ENCODE data around the gene LRP1-AS.

Gene LRP1-AS

GRCh38 chr12:57138526-57139272 is 8.7 kb downstream of the LRP1-AS start:
- Histone ChIP-seq H3K27me3 (ENCODE audit: insufficient read depth, low read length) (no peaks in the 10 kb centered on the region), H3K9me3 (ENCODE audit: insufficient read depth, low read depth, low read length) (no peaks in the 10 kb centered on the region), H3K4me3 (ENCODE audit: low read length) (no peak overlapping the region), H3K27ac (ENCODE audit: low read depth, low read length) (no peak overlapping the region), H3K4me1 (ENCODE audit: insufficient read depth, low read length) (peaks cover 26% of the 10 kb centered on the region), H3K9ac (ENCODE audit: low read depth, low read length) (no peak overlapping the region), H3K36me3 (ENCODE audit: insufficient read depth, low read length) (peaks cover 54% of the 10 kb centered on the region)
- 88% methylated on average over 13 of the region's 13 CpGs for WGBS

GRCh38 chr12:57135527-57136326 is 11.7 kb downstream of the LRP1-AS start:
- H3K9ac ChIP-seq (ENCODE audit: low read depth, low read length): peak overlapping the region; percentile 33
- peaks cover 26% of the 10 kb centered on the region for H3K36me3 ChIP-seq (ENCODE audit: insufficient read depth, low read length)
- WGBS: 22% methylated on average over 18 of the region's 18 CpGs
- no peaks in the 10 kb centered on the region for H3K9me3 ChIP-seq (ENCODE audit: insufficient read depth, low read depth, low read length)
- peak overlapping the region; percentile 30; the same call in 1 of the 2 replicates for H3K4me3 ChIP-seq (ENCODE audit: low read length)
- peaks cover 53% of the 10 kb centered on the region for H3K4me1 ChIP-seq (ENCODE audit: insufficient read depth, low read length)
- no peaks in the 10 kb centered on the region for H3K27me3 ChIP-seq (ENCODE audit: insufficient read depth, low read length)
- H3K27ac ChIP-seq (ENCODE audit: low read depth, low read length): peak overlapping the region; percentile 89

- Histone ChIP-seq H3K9me3 (ENCODE audit: insufficient read depth, low read depth, low read length) (no peaks in the 10 kb centered on the region), H3K36me3 (ENCODE audit: insufficient read depth, low read length) (peaks cover 19% of the 10 kb centered on the region), H3K4me1 (ENCODE audit: insufficient read depth, low read length) (peaks cover 60% of the 10 kb centered on the region), H3K27me3 (ENCODE audit: insufficient read depth, low read length) (no peaks in the 10 kb centered on the region), H3K27ac (ENCODE audit: low read depth, low read length) (peak overlapping the region; percentile 89), H3K9ac (ENCODE audit: low read depth, low read length) (peak overlapping the region; percentile 33), H3K4me3 (ENCODE audit: low read length) (no peak overlapping the region)
- WGBS: 70% methylated on average over 9 of the region's 9 CpGs
These were observed 12.5 kb downstream of the LRP1-AS start for GRCh38 chr12:57134949-57135348.

- no peaks in the 10 kb centered on the region for H3K27me3 ChIP-seq (ENCODE audit: insufficient read depth, low read length)
- H3K27ac ChIP-seq (ENCODE audit: low read depth, low read length): peak overlapping the region; percentile 42
- no peaks in the 10 kb centered on the region for H3K9me3 ChIP-seq (ENCODE audit: insufficient read depth, low read depth, low read length)
- H3K36me3 ChIP-seq (ENCODE audit: insufficient read depth, low read length): peaks cover 9% of the 10 kb centered on the region
- 73% methylated on average over 6 of the region's 6 CpGs for WGBS
- H3K4me3 ChIP-seq (ENCODE audit: low read length): no peak overlapping the region
- no peak overlapping the region for H3K9ac ChIP-seq (ENCODE audit: low read depth, low read length)
- peaks cover 62% of the 10 kb centered on the region for H3K4me1 ChIP-seq (ENCODE audit: insufficient read depth, low read length)
These were observed 13.5 kb downstream of the LRP1-AS start for GRCh38 chr12:57133916-57134315.

- no peaks in the 10 kb centered on the region for H3K9me3 ChIP-seq (ENCODE audit: insufficient read depth, low read depth, low read length)
- 32% methylated on average over 4 of the region's 4 CpGs for WGBS
- peak overlapping the region; percentile 9; the same call in 1 of the 2 replicates for H3K9ac ChIP-seq (ENCODE audit: low read depth, low read length)
- peak overlapping the region; percentile 76 for H3K27ac ChIP-seq (ENCODE audit: low read depth, low read length)
- H3K27me3 ChIP-seq (ENCODE audit: insufficient read depth, low read length): no peaks in the 10 kb centered on the region
- H3K4me1 ChIP-seq (ENCODE audit: insufficient read depth, low read length): peaks cover 62% of the 10 kb centered on the region
- H3K4me3 ChIP-seq (ENCODE audit: low read length): peak overlapping the region; percentile 5; the same call in 1 of the 2 replicates
- H3K36me3 ChIP-seq (ENCODE audit: insufficient read depth, low read length): peaks cover 2% of the 10 kb centered on the region; the same call in 1 of the 2 replicates
These were observed 14.3 kb downstream of the LRP1-AS start for GRCh38 chr12:57133013-57133569.

- WGBS: 77% methylated on average over 8 of the region's 9 CpGs
- Histone ChIP-seq H3K27me3 (ENCODE audit: insufficient read depth, low read length) (no peaks in the 10 kb centered on the region), H3K36me3 (ENCODE audit: insufficient read depth, low read length) (no peaks in the 10 kb centered on the region), H3K9me3 (ENCODE audit: insufficient read depth, low read depth, low read length) (no peaks in the 10 kb centered on the region), H3K27ac (ENCODE audit: low read depth, low read length) (no peak overlapping the region; the same call in 1 of the 2 replicates), H3K9ac (ENCODE audit: low read depth, low read length) (no peak overlapping the region), H3K4me3 (ENCODE audit: low read length) (0 out of 2 replicates have a peak overlapping the region, but pooled peaks have one; percentile 0), H3K4me1 (ENCODE audit: insufficient read depth, low read length) (peaks cover 62% of the 10 kb centered on the region)
These were observed 15.3 kb downstream of the LRP1-AS start for GRCh38 chr12:57131896-57132744.

GRCh38 chr12:57130941-57131340 is 16.5 kb downstream of the LRP1-AS start:
- H3K9me3 ChIP-seq (ENCODE audit: insufficient read depth, low read depth, low read length): no peaks in the 10 kb centered on the region
- no peak overlapping the region for H3K4me3 ChIP-seq (ENCODE audit: low read length)
- no peaks in the 10 kb centered on the region for H3K27me3 ChIP-seq (ENCODE audit: insufficient read depth, low read length)
- WGBS: 87% methylated on average over 2 of the region's 2 CpGs
- no peak overlapping the region for H3K9ac ChIP-seq (ENCODE audit: low read depth, low read length)
- peaks cover 62% of the 10 kb centered on the region for H3K4me1 ChIP-seq (ENCODE audit: insufficient read depth, low read length)
- H3K27ac ChIP-seq (ENCODE audit: low read depth, low read length): no peak overlapping the region
- H3K36me3 ChIP-seq (ENCODE audit: insufficient read depth, low read length): no peaks in the 10 kb centered on the region

- H3K27ac ChIP-seq (ENCODE audit: low read depth, low read length): peak overlapping the region; percentile 96; the same call in 1 of the 2 replicates
- H3K4me1 ChIP-seq (ENCODE audit: insufficient read depth, low read length): peaks cover 51% of the 10 kb centered on the region
- H3K36me3 ChIP-seq (ENCODE audit: insufficient read depth, low read length): no peaks in the 10 kb centered on the region
- H3K9ac ChIP-seq (ENCODE audit: low read depth, low read length): no peak overlapping the region; the same call in 1 of the 2 replicates
- H3K4me3 ChIP-seq (ENCODE audit: low read length): peak overlapping the region; percentile 96
- H3K27me3 ChIP-seq (ENCODE audit: insufficient read depth, low read length): no peaks in the 10 kb centered on the region
- no peaks in the 10 kb centered on the region for H3K9me3 ChIP-seq (ENCODE audit: insufficient read depth, low read depth, low read length)
These were observed 17.5 kb downstream of the LRP1-AS start for GRCh38 chr12:57129889-57130288.

GRCh38 chr12:57129321-57129842 is 18.0 kb downstream of the LRP1-AS start:
- H3K27me3 ChIP-seq (ENCODE audit: insufficient read depth, low read length): no peaks in the 10 kb centered on the region
- H3K27ac ChIP-seq (ENCODE audit: low read depth, low read length): peak overlapping the region; percentile 96
- peaks cover 50% of the 10 kb centered on the region for H3K4me1 ChIP-seq (ENCODE audit: insufficient read depth, low read length)
- peak overlapping the region; percentile 88 for H3K9ac ChIP-seq (ENCODE audit: low read depth, low read length)
- peak overlapping the region; percentile 96 for H3K4me3 ChIP-seq (ENCODE audit: low read length)
- WGBS: under 1% methylated on average over 10 of the region's 12 CpGs
- H3K36me3 ChIP-seq (ENCODE audit: insufficient read depth, low read length): no peaks in the 10 kb centered on the region
- H3K9me3 ChIP-seq (ENCODE audit: insufficient read depth, low read depth, low read length): no peaks in the 10 kb centered on the region

GRCh38 chr12:57128519-57129247 is 18.7 kb downstream of the LRP1-AS start:
- Histone ChIP-seq H3K27me3 (ENCODE audit: insufficient read depth, low read length) (no peaks in the 10 kb centered on the region), H3K4me3 (ENCODE audit: low read length) (peak overlapping the region; percentile 96), H3K9ac (ENCODE audit: low read depth, low read length) (peak overlapping the region; percentile 88), H3K9me3 (ENCODE audit: insufficient read depth, low read depth, low read length) (no peaks in the 10 kb centered on the region), H3K4me1 (ENCODE audit: insufficient read depth, low read length) (peaks cover 43% of the 10 kb centered on the region), H3K27ac (ENCODE audit: low read depth, low read length) (peak overlapping the region; percentile 96), H3K36me3 (ENCODE audit: insufficient read depth, low read length) (no peaks in the 10 kb centered on the region)
- WGBS: 1% methylated on average over 24 of the region's 35 CpGs
